Chondrocyte (in vitro differentiated cells): ENCODE results near the gene FOXO6. TPM values are rescaled to one million over a fixed set of nuclear protein-coding genes. Genes with fewer than 3 reads are reported as not detected.

Experiments
- total RNA-seq: library from RNA; stranded (reverse); gene quantifications from 3 replicates; pipeline ENCODE4 v1.2.1, GENCODE V29; 2021

Gene FOXO6
- total RNA-seq, 1 donor from 2014 or later, result 1.1 TPM

Other genes with a start within 250 kb of the FOXO6 start
- gene SCMH1, start 119.1 kb upstream of the FOXO6 start, total RNA-seq, result 29.5 to 32.4 TPM (median 30.5 TPM) in 3 replicates
- gene EDN2, start 123.2 kb downstream of the FOXO6 start, total RNA-seq, result 0.38 to 4.2 TPM (median 0.80 TPM) in 3 replicates